Measurements from ENCODE around the gene EIF2B2.

The EIF2B2 gene

DNA sequence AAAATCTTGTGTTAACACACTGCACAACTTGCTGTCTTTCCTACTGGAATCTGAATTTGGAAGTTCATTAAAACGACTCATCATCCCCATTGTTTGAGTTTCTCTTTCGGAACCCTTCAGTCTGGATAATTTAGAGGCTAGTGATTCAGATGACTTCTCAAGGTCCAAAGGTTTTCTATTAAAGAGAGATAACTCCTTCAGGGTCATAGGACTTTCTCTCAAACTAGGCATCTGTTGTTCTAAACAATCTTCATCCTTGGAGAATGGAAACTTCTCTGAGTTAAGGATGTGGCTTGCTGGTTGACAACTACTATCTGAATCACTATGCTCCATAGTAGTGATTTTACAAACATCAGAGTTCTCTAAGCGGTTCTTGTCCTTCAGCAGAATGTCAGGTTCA, 44.2 kb downstream of the EIF2B2 start:
- no peak for DNase-seq

DNA sequence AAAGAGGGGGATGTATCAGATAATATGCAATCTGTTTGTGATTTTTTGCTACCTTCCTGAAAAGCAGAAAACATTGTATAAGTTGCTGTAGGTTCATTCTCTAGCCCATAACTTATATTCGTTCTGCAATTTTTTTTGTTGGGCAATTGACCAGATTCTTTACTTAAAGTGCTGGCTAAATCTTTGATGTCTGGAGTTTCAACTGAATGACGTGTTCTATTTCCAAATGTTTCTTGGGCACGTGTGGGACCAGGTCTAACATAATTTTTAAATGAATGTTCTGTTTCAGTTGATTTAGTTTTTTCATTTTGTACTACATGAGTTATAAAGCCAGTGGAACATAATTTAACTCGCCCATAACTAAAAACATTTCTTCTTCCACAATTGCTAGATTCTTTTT, 44.8 kb downstream of the EIF2B2 start:
- DNase-seq, result no peak

DNA sequence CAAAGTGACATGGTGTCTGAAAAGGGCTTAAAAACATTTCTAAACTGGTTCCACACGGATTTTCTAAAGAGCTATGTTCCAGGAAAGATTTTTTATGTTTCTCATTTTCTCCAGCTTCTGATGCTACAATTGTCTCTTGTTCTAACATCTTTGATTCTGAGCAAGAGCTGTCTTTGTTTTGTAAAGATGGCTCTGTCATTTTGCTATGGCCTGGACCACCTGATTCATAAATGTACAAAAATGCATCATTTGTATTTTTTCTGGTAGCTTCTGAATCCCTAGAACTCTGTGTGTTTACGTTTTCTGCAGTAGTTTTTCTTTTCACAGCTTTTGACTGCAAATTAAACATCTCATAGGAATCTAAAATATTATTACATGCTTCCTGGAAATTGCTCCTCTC, 45.4 kb downstream of the EIF2B2 start:
- DNase-seq, result no peak

DNA sequence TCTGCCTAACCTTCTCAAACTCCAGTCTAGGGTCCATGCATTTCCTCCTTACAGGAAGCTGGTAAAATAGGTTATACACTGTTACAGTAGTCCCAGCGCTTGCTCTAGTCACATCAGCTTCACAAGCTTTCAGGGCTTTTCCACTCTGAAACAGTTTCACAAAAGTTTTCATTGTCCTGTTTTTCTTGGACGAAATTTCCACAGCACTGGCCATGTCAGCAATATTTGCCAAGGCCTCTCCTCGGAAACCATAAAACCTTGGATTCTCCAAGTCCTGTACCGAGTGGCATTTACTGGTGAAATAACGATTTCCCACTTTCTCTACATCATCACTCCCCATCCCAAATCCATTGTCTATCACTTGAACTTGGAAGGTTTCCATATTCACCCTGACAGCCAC, 46.4 kb downstream of the EIF2B2 start:
- DNase-seq, result no peak

DNA sequence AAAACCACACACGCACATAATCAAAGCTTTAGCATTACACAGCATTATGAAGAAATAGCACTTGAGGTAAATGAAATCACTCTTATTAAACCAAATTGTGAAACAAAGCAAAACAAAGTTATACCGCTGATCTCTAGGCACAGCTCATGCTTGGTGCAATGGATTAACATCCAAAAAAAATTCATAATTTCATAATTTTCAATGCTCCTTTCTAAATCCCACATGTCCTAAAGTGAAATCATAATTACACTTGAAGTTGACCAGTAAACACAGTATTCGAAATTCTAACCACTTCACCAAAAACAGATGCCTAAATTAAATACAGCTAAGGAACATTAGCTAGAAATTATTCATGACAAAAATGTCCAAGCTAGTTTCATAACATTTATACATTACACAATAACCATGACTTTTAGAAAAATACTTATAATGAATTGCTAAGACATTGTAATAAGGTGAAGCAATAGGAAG, 47.0 kb downstream of the EIF2B2 start:
- no peak for DNase-seq

DNA sequence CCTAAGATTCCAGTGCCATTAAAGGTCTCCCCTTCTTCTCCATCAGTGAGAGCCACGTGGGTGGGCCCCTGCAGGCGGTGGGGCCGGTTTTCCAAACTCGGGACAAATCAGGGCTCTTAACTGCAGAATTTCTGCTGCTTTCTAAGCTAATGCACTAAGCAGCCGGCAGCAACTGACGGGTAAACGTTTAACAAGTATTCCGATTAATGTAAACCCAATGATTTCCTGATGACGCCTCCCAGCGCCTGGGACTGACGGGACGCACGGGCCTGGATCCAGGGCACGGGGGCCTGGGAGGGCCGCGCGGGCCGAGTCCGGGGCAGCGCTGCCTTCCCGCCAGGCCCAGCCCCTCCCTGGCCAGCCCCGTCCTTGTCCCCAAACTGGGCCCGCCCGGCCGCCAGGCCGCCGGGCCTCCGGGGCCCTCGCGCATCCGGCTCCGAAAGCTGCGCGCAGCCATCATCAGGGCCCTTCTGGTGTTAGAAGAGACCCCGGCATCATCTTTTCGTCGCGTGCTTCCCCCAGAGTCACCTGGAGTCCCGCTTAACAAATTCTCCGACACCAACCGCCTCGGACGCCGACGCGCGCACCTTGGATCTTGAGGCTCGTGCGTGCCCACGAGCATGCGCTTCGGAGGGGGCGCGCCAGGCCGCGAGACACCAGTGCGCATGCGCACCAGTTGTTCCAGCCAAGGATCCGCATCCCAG, 48.3 kb downstream of the EIF2B2 start, which contains the start of gene MLH3:
Gene MLH3 (minus strand): TSS at position 616 of the 704 bp plus-strand sequence. CDS start 1,812 bp downstream, outside the sequence.
- peak; percentile 71 for DNase-seq

DNA sequence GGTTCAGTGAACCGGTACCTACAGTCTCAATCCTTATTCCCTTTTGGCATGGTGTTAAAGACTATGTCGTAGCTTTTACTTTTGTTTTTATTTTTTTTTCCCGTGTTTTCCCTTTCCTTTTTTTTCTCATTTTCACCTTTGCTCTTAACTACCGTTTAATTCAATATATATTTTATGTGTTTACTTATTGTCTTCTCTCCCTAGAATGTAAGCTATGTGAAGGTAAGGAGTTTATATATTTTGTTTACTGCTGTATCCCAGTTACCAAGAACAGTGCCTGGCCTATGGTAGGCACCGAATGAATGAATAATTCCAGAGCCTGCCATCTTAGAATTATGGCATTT, 48.8 kb downstream of the EIF2B2 start:
- DNase-seq, result no peak

DNA sequence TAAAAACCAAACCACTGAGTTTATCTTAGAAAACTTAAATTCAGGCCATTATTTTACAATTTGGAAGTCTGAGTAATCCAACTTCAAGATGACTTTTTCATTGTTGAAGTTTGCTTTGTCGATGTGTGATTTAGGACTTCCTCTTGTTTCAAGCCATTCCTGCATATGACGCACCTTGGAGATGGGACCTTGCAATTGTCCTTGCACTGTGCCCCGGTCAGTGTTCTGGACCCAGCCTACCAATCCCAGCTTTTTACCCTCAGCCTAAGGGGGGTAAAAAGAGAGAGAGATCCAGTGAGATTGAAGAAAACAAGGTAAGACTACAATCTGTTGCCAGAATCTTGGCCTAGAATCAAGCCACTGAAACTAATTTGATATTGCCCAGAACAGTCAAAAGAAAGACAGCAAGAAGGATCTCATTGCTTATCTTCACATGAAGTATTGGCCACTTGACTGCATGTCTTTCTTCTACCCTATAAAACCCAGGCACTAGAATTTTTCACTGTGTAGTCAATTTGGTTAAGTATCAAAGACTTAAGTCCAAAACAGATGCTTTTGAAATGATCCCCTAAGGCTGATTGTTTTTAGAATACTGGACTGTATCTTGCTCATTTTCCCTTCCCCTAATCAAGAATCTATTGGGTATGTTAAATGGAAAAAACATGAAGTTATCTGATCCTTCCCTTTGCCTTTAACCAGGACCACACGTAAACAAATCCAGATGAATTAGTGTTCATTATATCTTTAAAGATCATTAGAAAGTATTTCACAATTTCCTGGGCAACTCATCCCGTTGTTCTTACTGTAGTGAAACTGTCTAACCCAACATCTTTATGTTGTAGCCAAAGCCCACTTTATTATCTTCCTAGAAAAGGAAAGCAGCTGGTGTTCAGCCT, 50.9 kb downstream of the EIF2B2 start:
- DNase-seq, result no peak

DNA sequence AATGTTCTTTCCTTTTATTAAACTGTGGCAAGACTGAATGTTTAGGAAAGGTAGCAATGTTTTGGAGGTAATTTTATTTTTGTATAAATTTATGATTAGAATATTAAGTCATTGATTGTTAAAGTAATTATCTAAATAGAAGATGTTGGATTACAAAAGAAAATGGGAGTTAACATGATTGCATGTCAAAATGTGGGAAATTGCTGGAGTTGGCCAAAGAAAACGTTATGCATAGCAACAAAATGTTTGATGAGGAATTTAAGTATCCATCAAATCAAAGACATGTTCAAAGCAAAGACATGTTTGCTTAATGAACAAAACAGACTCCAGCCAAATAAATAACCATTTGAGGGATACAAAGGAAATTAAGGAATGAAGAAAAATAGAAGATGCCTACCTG, 51.7 kb downstream of the EIF2B2 start:
- DNase-seq, result no peak

DNA sequence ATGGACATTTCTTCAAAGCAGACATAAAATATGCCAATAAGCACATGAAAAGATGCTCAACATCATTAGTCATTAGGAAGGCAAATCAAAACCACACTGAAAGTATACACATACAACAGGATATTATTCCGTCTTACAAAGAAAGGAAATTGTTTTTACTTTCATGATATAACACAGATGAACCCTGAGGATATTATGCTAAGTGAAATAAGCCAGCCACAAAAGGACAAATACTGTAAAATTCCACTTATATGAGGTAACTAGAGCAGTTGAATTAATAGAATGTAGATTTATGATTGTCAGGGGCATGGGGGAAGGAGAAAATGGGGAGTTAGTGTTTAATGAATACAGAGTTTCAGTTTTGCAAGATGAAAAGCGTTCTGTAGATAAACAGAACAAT, 56.9 kb downstream of the EIF2B2 start:
- DNase-seq, result no peak

DNA sequence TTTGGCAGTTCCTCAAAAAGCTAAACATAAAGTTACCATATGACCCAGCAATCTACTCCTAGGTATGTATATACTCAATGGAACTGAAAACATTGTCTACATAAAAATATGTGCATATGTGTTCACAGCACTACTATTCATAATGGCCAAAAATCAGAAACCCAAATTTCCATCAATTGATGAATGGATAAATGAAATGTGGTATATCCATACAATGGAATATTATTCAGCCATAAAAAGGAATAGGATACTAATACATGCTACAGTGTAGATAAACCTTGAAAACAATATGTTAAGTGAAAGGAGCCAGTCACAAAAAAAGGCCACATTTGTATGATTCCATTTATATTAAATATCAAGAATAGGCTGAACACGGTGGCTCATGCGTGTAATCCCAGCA, 57.7 kb downstream of the EIF2B2 start:
- DNase-seq, result no peak

Data from activated T-cell treated with anti-CD3 and anti-CD28 coated beads for 4 hours (primary cell).